Hindlimb muscle (tissue), 1 donor: ENCODE measurements around the gene HOXC4. TPM values are rescaled to one million over a fixed set of nuclear protein-coding genes. Genes with fewer than 3 reads are reported as not detected.
"Not testable (repeated sequence)": the region's sequence is repeated elsewhere in the genome, so short reads cannot be mapped to it uniquely, and the experiment has no call there.

ENCODE experiments used
- DNase-seq: peaks from one replicate; pipeline ENCODE4 v3.0.0-alpha.2; 2013
- polyA plus RNA-seq: library from polyadenylated mRNA; unstranded; fragments of 120-200 nt; gene quantifications from one replicate; pipeline ENCODE4 v1.2.1, GENCODE V29; 2013; ENCODE audit not compliant: insufficient read length

HOXC4 gene
- polyA plus RNA-seq, 1 donor: 21.4 TPM

DNA sequence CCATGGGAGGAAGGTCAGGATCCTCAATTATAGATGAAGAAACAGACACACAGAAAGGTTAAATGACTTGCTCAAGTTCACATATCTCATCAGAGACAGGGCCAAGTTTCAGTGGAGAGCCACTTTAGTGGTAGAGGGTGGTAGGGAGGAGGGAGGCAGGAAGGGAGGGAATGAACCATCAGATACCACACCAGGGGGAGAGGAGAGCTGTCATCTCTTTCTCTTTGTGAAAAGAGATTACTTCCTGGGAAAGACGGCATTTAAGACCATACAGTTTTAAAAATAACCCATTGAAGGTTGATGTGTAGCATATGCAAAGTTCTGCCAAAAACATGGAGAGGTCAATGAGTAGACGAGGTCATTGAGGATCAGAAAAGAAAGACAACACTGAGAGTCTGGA lies 39.3 kb downstream of the HOXC4 start:
- DNase-seq: not testable (repeated sequence)

DNA sequence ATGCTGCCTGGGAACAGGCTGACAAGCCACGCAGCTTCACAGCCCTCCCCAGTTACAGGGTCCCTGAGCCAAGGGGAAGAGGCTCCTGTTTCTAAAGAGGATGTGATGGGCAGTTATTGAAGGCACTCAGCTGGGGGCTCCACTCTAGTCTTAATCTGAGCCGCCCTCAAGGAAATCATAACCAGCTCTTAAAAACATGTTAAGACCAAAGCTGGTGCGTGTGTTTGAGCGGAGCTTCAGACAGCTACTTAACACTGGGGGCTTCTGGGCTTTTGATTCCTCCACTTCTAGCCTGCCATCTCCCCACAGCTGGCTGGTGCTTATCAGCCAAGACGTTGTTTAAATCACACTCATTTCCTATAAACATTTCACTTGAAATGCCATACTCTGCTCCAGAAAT lies 42.3 kb downstream of the HOXC4 start:
- not testable (repeated sequence) for DNase-seq

DNA sequence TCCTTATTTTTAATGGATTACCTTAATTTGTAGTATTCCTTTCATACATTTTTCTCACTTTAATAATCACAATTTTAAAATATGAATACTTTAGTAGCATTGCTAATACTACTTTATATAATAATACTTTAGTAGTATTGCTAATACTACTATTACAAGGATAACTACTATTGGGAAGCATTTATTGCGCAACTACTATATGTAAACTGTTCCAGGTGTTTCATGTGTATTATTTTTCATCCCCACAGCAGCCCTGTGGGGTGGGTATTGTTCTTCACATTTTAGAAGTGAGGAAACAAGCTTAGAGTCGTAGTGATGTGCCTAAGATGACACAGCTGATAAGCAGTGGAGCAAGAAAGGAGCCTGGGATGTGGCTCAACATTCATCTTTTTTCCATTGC lies 45.0 kb downstream of the HOXC4 start:
- not testable (repeated sequence) for DNase-seq

DNA sequence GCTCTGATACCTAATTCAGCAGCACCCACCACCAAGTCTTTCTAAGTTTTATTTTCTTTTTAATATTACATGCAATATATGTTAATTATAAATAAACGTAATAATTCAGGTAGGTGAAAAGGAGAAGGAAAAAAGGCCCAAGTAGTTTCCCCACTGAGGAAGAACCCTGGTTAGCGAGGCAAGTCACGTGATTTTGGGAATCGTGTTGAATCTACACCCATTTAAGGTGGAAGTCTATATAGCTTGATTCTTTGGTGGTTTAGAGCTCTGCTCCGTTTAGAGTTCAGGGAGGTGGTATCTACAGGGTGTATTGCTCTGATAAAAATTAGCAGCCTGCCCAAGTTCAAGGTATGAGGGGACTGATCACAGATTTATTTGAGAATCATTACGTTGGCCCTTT lies 47.0 kb downstream of the HOXC4 start:
- DNase-seq: not testable (repeated sequence)

DNA sequence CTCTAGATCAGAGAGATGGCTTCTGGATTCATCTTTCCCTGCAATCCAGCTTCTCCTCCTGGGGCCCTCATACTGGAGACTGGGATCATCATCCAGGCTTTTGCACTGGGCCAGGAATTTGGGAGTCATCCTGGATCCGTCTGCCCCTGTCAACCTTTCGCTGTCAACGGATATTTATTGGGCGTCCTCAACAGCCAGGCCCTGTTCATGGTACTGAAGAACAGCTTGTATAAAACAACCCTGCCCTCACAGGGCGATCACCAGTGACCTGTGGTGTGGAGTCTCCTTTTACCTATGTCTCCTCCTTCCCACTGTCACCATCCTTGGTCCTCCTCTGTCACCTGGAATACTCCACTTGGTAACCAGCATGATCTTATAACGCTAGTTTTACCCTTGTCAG lies 48.6 kb downstream of the HOXC4 start:
- DNase-seq: not testable (repeated sequence)

DNA sequence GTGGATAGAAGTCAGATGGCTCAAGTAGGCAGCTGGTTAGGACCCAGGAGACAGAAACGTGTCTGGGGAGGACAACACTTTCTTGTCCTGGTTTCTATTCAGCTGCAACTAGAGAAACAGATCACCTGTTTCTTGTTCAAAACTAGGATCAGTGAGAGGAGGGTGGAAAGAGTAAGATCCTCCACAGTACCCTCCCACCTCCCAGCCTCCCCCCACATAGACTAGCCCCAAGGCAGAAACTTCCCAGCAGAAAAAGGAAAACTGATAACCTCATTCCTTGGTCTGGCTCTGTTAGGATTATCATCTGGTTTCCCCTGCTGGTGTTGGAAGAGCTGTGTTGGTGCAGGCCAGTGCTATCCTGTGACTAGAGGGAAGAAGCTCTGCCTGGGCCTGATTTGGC lies 50.2 kb downstream of the HOXC4 start:
- DNase-seq: not testable (repeated sequence)

Other genes with a start within 250 kb of the HOXC4 start
- gene HOXC13, start 115.0 kb upstream of the HOXC4 start, polyA plus RNA-seq: 0.10 TPM
- 0.48 TPM for gene HOXC12, start 98.9 kb upstream of the HOXC4 start, polyA plus RNA-seq
- 7.1 TPM for gene HOXC11, start 80.7 kb upstream of the HOXC4 start, polyA plus RNA-seq
- gene HOTAIR, start 78.9 kb upstream of the HOXC4 start, polyA plus RNA-seq: 7.6 TPM
- 57.9 TPM for gene HOXC10, start 68.7 kb upstream of the HOXC4 start, polyA plus RNA-seq
- gene HOXC9, start 53.7 kb upstream of the HOXC4 start, polyA plus RNA-seq: 17.4 TPM
- 6.6 TPM for gene HOXC8, start 44.9 kb upstream of the HOXC4 start, polyA plus RNA-seq
- gene HOXC6, start 25.4 kb upstream of the HOXC4 start, polyA plus RNA-seq: 16.3 TPM
- 1.8 TPM for gene HOXC5, start 20.8 kb upstream of the HOXC4 start, polyA plus RNA-seq
- 27.6 TPM for gene SMUG1, start 135.2 kb downstream of the HOXC4 start, polyA plus RNA-seq
- 65.3 TPM for gene CBX5, start 226.3 kb downstream of the HOXC4 start, polyA plus RNA-seq
- 1,619 TPM for gene HNRNPA1, start 226.9 kb downstream of the HOXC4 start, polyA plus RNA-seq
- gene NFE2, start 247.2 kb downstream of the HOXC4 start, polyA plus RNA-seq: 1.7 TPM